Muscle of back (tissue), 11 donors: ENCODE measurements around the gene IRX1. TPM values are rescaled to one million over a fixed set of nuclear protein-coding genes. Genes with fewer than 3 reads are reported as not detected.

Experiments
- DNase-seq, 3 donors: peaks; one replicate each; pipeline versions ENCODE4 v3.0.0 to v3.0.0-alpha.2; 2013
- polyA plus RNA-seq, 10 donors: library from polyadenylated mRNA; unstranded; fragments of 120-200 nt; gene quantifications; one replicate each; pipeline ENCODE4 v1.2.1, GENCODE V29; 2013; ENCODE audit not compliant: insufficient read length in 10 of 10

Gene IRX1
- polyA plus RNA-seq, 10 donors, result 0.36 to 28.1 (median 0.56) TPM; not detected in 2

- DNase-seq, result peak in 1 of 3 donors; percentile 34
Observed at GRCh38 chr5:3600106-3601060, 4.8 kb downstream of the IRX1 start.

GRCh38 chr5:3601061-3601710, 5.6 kb downstream of the IRX1 start:
- DNase-seq, result peak in 1 of 3 donors; percentile 23

GRCh38 chr5:3601911-3602782, 6.5 kb downstream of the IRX1 start:
- peak in 1 of 3 donors; percentile 43 for DNase-seq

- peak in 1 of 3 donors; percentile 59 for DNase-seq
Observed at GRCh38 chr5:3602785-3603502, 7.3 kb downstream of the IRX1 start.

GRCh38 chr5:3604501-3604900, 8.9 kb downstream of the IRX1 start:
- peak in 2 of 3 donors; percentile 8 to 68 for DNase-seq

GRCh38 chr5:3605298-3606010, 9.8 kb downstream of the IRX1 start:
- peak in 1 of 3 donors; percentile 27 for DNase-seq

- peak in 1 of 3 donors; percentile 42 for DNase-seq
Observed at GRCh38 chr5:3606121-3606831, 10.6 kb downstream of the IRX1 start.

GRCh38 chr5:3607541-3608181, 12.0 kb downstream of the IRX1 start:
- peak in 1 of 3 donors; percentile 19 for DNase-seq

- no peak for DNase-seq
Observed at GRCh38 chr5:3609120-3609681, 13.6 kb downstream of the IRX1 start.

GRCh38 chr5:3612591-3613042, 17.0 kb downstream of the IRX1 start:
- peak in 2 of 3 donors; percentile 13 to 71 for DNase-seq

GRCh38 chr5:3613726-3614125, 18.1 kb downstream of the IRX1 start:
- DNase-seq, result no peak

- DNase-seq, result no peak
Observed at GRCh38 chr5:3615217-3615616, 19.6 kb downstream of the IRX1 start.

GRCh38 chr5:3615829-3616228, 20.2 kb downstream of the IRX1 start:
- no peak for DNase-seq

GRCh38 chr5:3619579-3619978, 23.9 kb downstream of the IRX1 start:
- no peak for DNase-seq

GRCh38 chr5:3622961-3623360, 27.3 kb downstream of the IRX1 start:
- no peak for DNase-seq

GRCh38 chr5:3625626-3626025, 30.0 kb downstream of the IRX1 start:
- no peak for DNase-seq

GRCh38 chr5:3634061-3634460, 38.4 kb downstream of the IRX1 start:
- no peak for DNase-seq

GRCh38 chr5:3639175-3639574, 43.5 kb downstream of the IRX1 start:
- no peak for DNase-seq

- DNase-seq, result no peak
Observed at GRCh38 chr5:3642231-3642630, 46.6 kb downstream of the IRX1 start.
